Measurements from ENCODE around the gene SGK1.

GRCh38 chr6:134251320-134251719 lies 66.6 kb downstream of the SGK1 start:
- TF ChIP-seq ELF4 (IDR thresholded peaks at IDR 0.05) (no peak), FOXM1 (IDR thresholded peaks at IDR 0.05; ENCODE audit: borderline replicate concordance) (no peak), PKNOX1 (IDR thresholded peaks at IDR 0.05) (no peak), ARNT (IDR thresholded peaks at IDR 0.05) (no peak), BHLHE40 (IDR thresholded peaks at IDR 0.05; ENCODE audit: borderline replicate concordance) (no peak), SUZ12 (IDR thresholded peaks at IDR 0.05) (no peak), FOXA1 (IDR thresholded peaks at IDR 0.05) (no peak), HDGF (IDR thresholded peaks at IDR 0.05; ENCODE audit: borderline replicate concordance) (no peak), NFRKB (IDR thresholded peaks at IDR 0.05) (no peak), FOXK2 (IDR thresholded peaks at IDR 0.05) (no peak)

Measured in HEK293T (cell line).